A549 (cell line): Measurements from ENCODE around the gene DLG4. TPM values are rescaled to one million over a fixed set of nuclear protein-coding genes. Genes with fewer than 3 reads are reported as not detected.

Experiments
- ATAC-seq, 2 experiments: fragments of 200-7000 bp in 1 of 2; fragments of >200 bp in 1 of 2; cut with Nextera tagmentation in 1 of 2; cut with Tn5 transposase in 1 of 2; 3 replicates each; pipeline versions ENCODE4 v1.8.0 to v1.9.1; 2018 to 2020; ENCODE audit warnings: mild to moderate bottlenecking in 1 of 2, moderate library complexity in 1 of 2
- CTCF ChIA-PET: fragments of 300-600 bp; sonication (Branson Sonifier 250); formaldehyde crosslinking; extraction: SDS; loops from one replicate; lab custom pipeline; 2021; ENCODE audit warnings: antibody characterized with exemption, inconsistent platforms; lab: Yijun Ruan, JAX
- POLR2A ChIA-PET: fragments of 350-600 bp; formaldehyde crosslinking; extraction: SDS; loops from one replicate; lab custom pipeline; 2021; ENCODE audit warnings: antibody characterized with exemption, inconsistent platforms; lab: Yijun Ruan, JAX
- DNase-seq, 2 experiments: peaks; one replicate each; pipeline versions ENCODE4 v3.0.0 to v3.0.0-alpha.2; 2011 to 2016; ENCODE audit warnings: low read depth in 1 of 2, low spot score in 1 of 2
- FAIRE-seq: peaks from 2 replicates; lab custom pipeline; 2011; peaks lifted over from hg19 to GRCh38; lab: Jason Lieb, UNC
- H3K27ac ChIP-seq, 2 experiments: fragments of >200 bp; sonication (Bioruptor Twin); formaldehyde crosslinking; 3 replicates each; pipeline ENCODE4 v1.5.1; 2016 to 2017
- H3K4me1 ChIP-seq: fragments of >200 bp; sonication (Bioruptor Twin); formaldehyde crosslinking; 3 replicates; pipeline ENCODE4 v1.6.1; 2016
- H3K4me2 ChIP-seq: fragments of >200 bp; sonication (Bioruptor Twin); formaldehyde crosslinking; 3 replicates; pipeline ENCODE4 v1.6.1; 2016
- H3K4me3 ChIP-seq: fragments of >200 bp; sonication (Bioruptor Twin); formaldehyde crosslinking; 3 replicates; pipeline ENCODE4 v1.5.1; 2016
- H3K9me3 ChIP-seq: fragments of >200 bp; sonication (Bioruptor Twin); formaldehyde crosslinking; 3 replicates; pipeline ENCODE4 v1.6.1; 2016
- ATOH8 ChIP-seq: fragments of 250-450 bp; sonication (Bioruptor Pico); IDR thresholded peaks from 2 replicates; pipeline ENCODE4 v1.5.0; 2020; ENCODE audit warnings: low read depth, mild to moderate bottlenecking, moderate library complexity
- BHLHE40 ChIP-seq: IDR thresholded peaks from 2 replicates; pipeline ENCODE4 v1.6.1; 2012; ENCODE audit warnings: low read depth, low read length, inconsistent platforms
- EP300 ChIP-seq, 2 experiments: fragments of >200 bp; sonication (Bioruptor Twin); formaldehyde crosslinking; IDR thresholded peaks; 2 replicates in 1 of 2; 3 replicates in 1 of 2; pipeline ENCODE4 v1.6.1; 2016 to 2017
- ESRRA ChIP-seq: fragments of 150-350 bp; IDR thresholded peaks from 2 replicates; pipeline ENCODE4 v1.6.1; 2014; ENCODE audit warnings: mild to moderate bottlenecking, low read length, borderline replicate concordance
- FOSL2 ChIP-seq, 2 experiments: fragments of 450-650 bp in 1 of 2; fragments of >200 bp in 1 of 2; sonication (Bioruptor Twin) in 1 of 2; formaldehyde crosslinking; IDR thresholded peaks; 2 replicates each; pipeline versions ENCODE4 v1.5.0 to v1.6.1; 2016 to 2020; ENCODE audit warnings: mild to moderate bottlenecking in 1 of 2, moderate library complexity in 1 of 2
- HEYL ChIP-seq: fragments of 250-450 bp; sonication (Bioruptor Pico); IDR thresholded peaks from 2 replicates; pipeline ENCODE4 v1.8.0; 2021; ENCODE audit warnings: mild to moderate bottlenecking, moderate library complexity
- HOXB13 ChIP-seq: fragments of 250-450 bp; sonication (Bioruptor Pico); IDR thresholded peaks from 2 replicates; pipeline ENCODE4 v1.5.0; 2020; ENCODE audit warnings: low read depth, mild to moderate bottlenecking, moderate library complexity
- HOXB5 ChIP-seq: fragments of 250-450 bp; sonication (Bioruptor Pico); IDR thresholded peaks from 2 replicates; pipeline ENCODE4 v1.5.0; 2020; ENCODE audit warnings: mild to moderate bottlenecking, moderate library complexity
- KDM1A ChIP-seq: fragments of 200-600 bp; sonication (generic); IDR thresholded peaks from 2 replicates; pipeline ENCODE4 v1.6.1; 2016; ENCODE audit warnings: low read depth, mild to moderate bottlenecking
- KDM5A ChIP-seq: fragments of 200-600 bp; sonication (generic); IDR thresholded peaks from 2 replicates; pipeline ENCODE4 v1.6.1; 2016; ENCODE audit warnings: antibody characterized with exemption, mild to moderate bottlenecking
- MAFK ChIP-seq: fragments of 450-650 bp; IDR thresholded peaks from 2 replicates; pipeline ENCODE4 v1.6.1; 2014; ENCODE audit not compliant: partially characterized antibody
- MAZ ChIP-seq: fragments of 150-350 bp; IDR thresholded peaks from 2 replicates; pipeline ENCODE4 v1.6.1; 2014; ENCODE audit warnings: antibody characterized with exemption, low read depth, low read length, borderline replicate concordance
- NPAS2 ChIP-seq: fragments of 250-450 bp; sonication (Bioruptor Pico); IDR thresholded peaks from 2 replicates; pipeline ENCODE4 v1.8.0; 2022; ENCODE audit warnings: mild to moderate bottlenecking, moderate library complexity, borderline replicate concordance
- PBX3 ChIP-seq: IDR thresholded peaks from 2 replicates; pipeline ENCODE4 v1.6.1; 2012
- PHF8 ChIP-seq: fragments of 200-600 bp; sonication (generic); IDR thresholded peaks from 2 replicates; pipeline ENCODE4 v1.6.1; 2016; ENCODE audit warnings: low read depth, mild to moderate bottlenecking, antibody characterized with exemption, moderate library complexity, borderline replicate concordance
- RAD21 ChIP-seq, 2 experiments: fragments of >200 bp in 1 of 2; sonication (Bioruptor Twin) in 1 of 2; formaldehyde crosslinking in 1 of 2; IDR thresholded peaks in 1 of 2; conservative IDR thresholded peaks in 1 of 2; 2 replicates in 1 of 2; 3 replicates in 1 of 2; pipeline ENCODE4 v1.6.1; 2012 to 2018; ENCODE audit warnings: inconsistent platforms in 1 of 2
- TP53 ChIP-seq: fragments of 250-450 bp; sonication (Bioruptor Pico); IDR thresholded peaks from 2 replicates; pipeline ENCODE4 v1.5.0; 2021; ENCODE audit warnings: mild to moderate bottlenecking, moderate library complexity
- ZC3H11A ChIP-seq: fragments of 450-650 bp; IDR thresholded peaks from 2 replicates; pipeline ENCODE4 v1.6.1; 2014; ENCODE audit warnings: antibody characterized with exemption, mild to moderate bottlenecking
- ZFP36 ChIP-seq: fragments of 450-650 bp; IDR thresholded peaks from 2 replicates; pipeline ENCODE4 v1.6.1; 2014; ENCODE audit warnings: borderline replicate concordance; ENCODE audit not compliant: partially characterized antibody
- ZNF302 ChIP-seq: fragments of 250-450 bp; sonication (Bioruptor Pico); IDR thresholded peaks from 2 replicates; pipeline ENCODE4 v1.9.0; 2021; ENCODE audit warnings: inconsistent platforms, mild to moderate bottlenecking, moderate library complexity
- WGBS: methylation state at CpG from one replicate; pipeline ENCODE4 v1.1.6; 2017; ENCODE audit errors: missing lambda C conversion rate; 5-methylcytosine and 5-hydroxymethylcytosine counted together
- polyA plus RNA-seq, 4 experiments: library from polyadenylated mRNA; depleted of rRNA in 3 of 4; stranded (reverse); fragments of >200 nt; fragmentation: RNase III in 1 of 4; extraction: RNeasy Plus Mini Kit Qiagen cat#74134 plus additional on column Dnase treatment in 1 of 4; gene quantifications; 2 replicates in 3 of 4; 3 replicates in 1 of 4; pipeline ENCODE4 v1.2.3, GENCODE V29; 2011 to 2017
- TF ChIP-seq, protein P1 (sequence below): fragments of 200-600 bp; sonication (generic); IDR thresholded peaks from 2 replicates; pipeline ENCODE4 v1.6.1; 2016; ENCODE audit warnings: antibody characterized with exemption, mild to moderate bottlenecking, moderate library complexity
- TF ChIP-seq, protein P2 (sequence below): IDR thresholded peaks from 2 replicates; pipeline ENCODE4 v1.6.1; 2012; ENCODE audit warnings: low read depth, borderline replicate concordance

The DLG4 gene
- polyA plus RNA-seq, 2 of the 4 experiments (the other 2 are of a cell fraction), result 8.3 to 21.3 TPM

DNA sequence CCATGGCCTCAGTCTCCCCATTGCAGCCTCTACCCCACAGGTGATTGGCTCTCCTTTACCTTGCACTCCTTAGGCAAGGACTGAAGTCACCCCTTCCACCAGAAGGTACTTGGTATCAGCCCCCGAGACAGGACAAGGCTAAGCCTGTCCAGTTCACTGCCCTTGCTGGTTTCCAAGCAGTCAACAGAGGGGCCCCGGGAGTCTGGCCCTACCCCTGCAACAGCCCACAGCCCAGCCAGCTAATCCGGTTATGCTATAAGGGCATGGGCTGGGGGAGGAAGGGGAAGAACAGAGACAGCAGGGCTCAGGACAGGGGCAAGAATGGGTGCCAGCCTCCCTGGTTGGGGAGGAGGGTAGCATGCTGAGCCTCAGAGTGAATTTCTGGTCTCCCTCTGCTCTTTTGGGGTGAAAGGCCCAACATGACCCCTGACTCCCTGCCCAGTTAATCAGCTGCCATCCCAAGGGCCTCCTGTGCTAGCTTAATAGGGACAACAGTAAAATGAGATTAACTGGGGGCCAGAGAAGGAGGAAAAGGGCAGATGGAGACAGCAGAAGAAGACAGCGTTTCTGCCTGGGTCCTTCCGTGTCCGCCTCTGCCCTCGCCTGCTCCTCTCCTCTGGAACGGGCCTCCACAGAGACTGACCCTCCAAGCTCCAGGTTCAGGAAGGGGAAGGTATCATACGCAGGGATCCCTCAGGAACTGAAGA lies 10.7 kb downstream of the DLG4 start (continued):
- TF ChIP-seq, protein P1, sequence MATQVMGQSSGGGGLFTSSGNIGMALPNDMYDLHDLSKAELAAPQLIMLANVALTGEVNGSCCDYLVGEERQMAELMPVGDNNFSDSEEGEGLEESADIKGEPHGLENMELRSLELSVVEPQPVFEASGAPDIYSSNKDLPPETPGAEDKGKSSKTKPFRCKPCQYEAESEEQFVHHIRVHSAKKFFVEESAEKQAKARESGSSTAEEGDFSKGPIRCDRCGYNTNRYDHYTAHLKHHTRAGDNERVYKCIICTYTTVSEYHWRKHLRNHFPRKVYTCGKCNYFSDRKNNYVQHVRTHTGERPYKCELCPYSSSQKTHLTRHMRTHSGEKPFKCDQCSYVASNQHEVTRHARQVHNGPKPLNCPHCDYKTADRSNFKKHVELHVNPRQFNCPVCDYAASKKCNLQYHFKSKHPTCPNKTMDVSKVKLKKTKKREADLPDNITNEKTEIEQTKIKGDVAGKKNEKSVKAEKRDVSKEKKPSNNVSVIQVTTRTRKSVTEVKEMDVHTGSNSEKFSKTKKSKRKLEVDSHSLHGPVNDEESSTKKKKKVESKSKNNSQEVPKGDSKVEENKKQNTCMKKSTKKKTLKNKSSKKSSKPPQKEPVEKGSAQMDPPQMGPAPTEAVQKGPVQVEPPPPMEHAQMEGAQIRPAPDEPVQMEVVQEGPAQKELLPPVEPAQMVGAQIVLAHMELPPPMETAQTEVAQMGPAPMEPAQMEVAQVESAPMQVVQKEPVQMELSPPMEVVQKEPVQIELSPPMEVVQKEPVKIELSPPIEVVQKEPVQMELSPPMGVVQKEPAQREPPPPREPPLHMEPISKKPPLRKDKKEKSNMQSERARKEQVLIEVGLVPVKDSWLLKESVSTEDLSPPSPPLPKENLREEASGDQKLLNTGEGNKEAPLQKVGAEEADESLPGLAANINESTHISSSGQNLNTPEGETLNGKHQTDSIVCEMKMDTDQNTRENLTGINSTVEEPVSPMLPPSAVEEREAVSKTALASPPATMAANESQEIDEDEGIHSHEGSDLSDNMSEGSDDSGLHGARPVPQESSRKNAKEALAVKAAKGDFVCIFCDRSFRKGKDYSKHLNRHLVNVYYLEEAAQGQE, result no peak
- TF ChIP-seq MAZ (no peak), NPAS2 (CRISPR knock-in tag) (no peak), ATOH8 (CRISPR knock-in tag) (no peak), ZNF302 (CRISPR knock-in tag) (no peak), KDM5A (no peak), HEYL (CRISPR knock-in tag) (no peak)
- TF ChIP-seq, all 56 proteins: peak for 0

GRCh38 chr17:7208027-7208571 lies 11.5 kb downstream of the DLG4 start:
- H3K4me3 ChIP-seq, result no peak overlapping the region
- POLR2A ChIA-PET, result no interaction called here
- no peak for FAIRE-seq
- WGBS, result 79% methylated on average over 18 of the region's 21 CpGs
- H3K4me1 ChIP-seq, result peaks cover 12% of the 10 kb centered on the region
- CTCF ChIA-PET, result interaction anchor here (1.0 to 5.3 kb wide), 6 partner anchors 8 to 156 kb away, joined by 3 to 20 read pairs (median 8); partner anchors contain the start of genes ACADVL and DLG4
- no peak overlapping the region for H3K4me2 ChIP-seq
- no peaks in the 10 kb centered on the region for H3K9me3 ChIP-seq
- DNase-seq, result no peak
- TF ChIP-seq HOXB5 (CRISPR knock-in tag), result no peak
- TF ChIP-seq PHF8, result no peak
- TF ChIP-seq, protein P2, sequence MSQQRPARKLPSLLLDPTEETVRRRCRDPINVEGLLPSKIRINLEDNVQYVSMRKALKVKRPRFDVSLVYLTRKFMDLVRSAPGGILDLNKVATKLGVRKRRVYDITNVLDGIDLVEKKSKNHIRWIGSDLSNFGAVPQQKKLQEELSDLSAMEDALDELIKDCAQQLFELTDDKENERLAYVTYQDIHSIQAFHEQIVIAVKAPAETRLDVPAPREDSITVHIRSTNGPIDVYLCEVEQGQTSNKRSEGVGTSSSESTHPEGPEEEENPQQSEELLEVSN, result no peak
- no peak for TF ChIP-seq ESRRA
- TF ChIP-seq EP300 (IDR thresholded peaks at IDR 0.05), result no peak
- no peak for TF ChIP-seq KDM1A
- TF ChIP-seq RAD21 (conservative IDR thresholded peaks at IDR 0.05 in 1 of 2, IDR thresholded peaks at IDR 0.05 in 1 of 2), result no peak
- no peak for ATAC-seq
- H3K27ac ChIP-seq, result no peak overlapping the region

DNA sequence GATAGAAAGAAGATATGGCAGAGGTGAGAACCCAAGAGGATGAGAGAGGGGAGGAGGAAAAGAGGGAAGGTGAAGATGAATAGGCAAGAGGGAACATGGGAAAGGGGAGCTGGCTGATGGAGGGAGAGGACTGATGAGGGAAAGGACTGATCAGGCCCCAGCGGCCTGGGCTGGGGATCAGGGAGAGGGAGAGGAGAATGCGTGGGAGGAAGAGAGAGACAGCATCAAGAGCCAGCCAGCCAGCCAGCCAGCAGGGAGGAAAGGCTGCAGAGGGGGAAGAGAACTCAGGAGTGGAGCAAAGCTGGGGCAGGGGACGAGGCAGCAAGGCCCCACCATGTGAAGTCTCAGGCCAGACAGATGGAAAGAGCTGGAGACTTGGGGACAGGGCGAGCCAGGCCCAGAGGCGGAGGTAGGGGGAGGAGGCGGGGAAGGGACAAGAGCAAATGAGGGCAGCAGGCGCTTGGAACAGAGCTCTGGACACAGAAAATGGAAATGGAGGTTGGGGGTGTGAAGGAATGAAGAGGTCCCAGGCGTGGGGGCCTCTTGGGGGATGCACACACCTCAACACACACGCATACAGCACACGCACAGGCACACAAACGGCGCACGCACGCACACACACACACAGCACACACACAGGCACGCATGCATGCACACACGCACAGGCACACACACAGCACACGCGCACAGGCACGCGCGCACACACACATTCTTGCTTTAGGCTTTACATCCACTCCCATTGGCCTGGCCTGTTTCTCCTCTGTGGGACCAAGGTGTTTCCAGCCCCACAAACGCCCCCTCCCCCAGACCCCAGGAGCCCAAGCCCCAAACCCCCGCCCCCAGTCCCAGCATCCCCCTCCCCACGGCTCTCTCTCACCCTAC lies 12.3 kb downstream of the DLG4 start:
- CTCF ChIA-PET, result interaction anchor here (0.6 to 5.3 kb wide), 5 partner anchors 20 to 155 kb away, joined by 3 to 20 read pairs (median 5); no protein-coding TSS in a partner anchor
- H3K27ac ChIP-seq, result no peak overlapping the region
- no peak for TF ChIP-seq MAFK
- no peak for TF ChIP-seq HOXB13 (CRISPR knock-in tag)
- TF ChIP-seq ATOH8 (CRISPR knock-in tag), result no peak
- TF ChIP-seq, protein P2, result no peak
- no peak for TF ChIP-seq ZC3H11A
- TF ChIP-seq TP53 (CRISPR knock-in tag), result no peak
- no peak for TF ChIP-seq PBX3
- TF ChIP-seq FOSL2 (IDR thresholded peaks at IDR 0.05), result no peak
- TF ChIP-seq FOSL2 (CRISPR knock-in tag; IDR thresholded peaks at IDR 0.05), result no peak
- TF ChIP-seq ZFP36, result no peak
- TF ChIP-seq BHLHE40, result no peak
- TF ChIP-seq, all 56 proteins: peak for 0
- FAIRE-seq (no peak), DNase-seq (no peak), ATAC-seq (no peak)
- Histone ChIP-seq H3K4me3 (no peak overlapping the region), H3K4me2 (no peak overlapping the region), H3K9me3 (no peaks in the 10 kb centered on the region), H3K4me1 (peaks cover 12% of the 10 kb centered on the region)
- POLR2A ChIA-PET, result no interaction called here
- 87% methylated on average over 21 of the region's 24 CpGs for WGBS
